ENCODE data around the gene UBXN11. TPM values are rescaled to one million over a fixed set of nuclear protein-coding genes. Genes with fewer than 3 reads are reported as not detected.

Gene UBXN11
- total RNA-seq, 2 donors from 2014 or later, result 13.2 to 18.1 TPM

DNA sequence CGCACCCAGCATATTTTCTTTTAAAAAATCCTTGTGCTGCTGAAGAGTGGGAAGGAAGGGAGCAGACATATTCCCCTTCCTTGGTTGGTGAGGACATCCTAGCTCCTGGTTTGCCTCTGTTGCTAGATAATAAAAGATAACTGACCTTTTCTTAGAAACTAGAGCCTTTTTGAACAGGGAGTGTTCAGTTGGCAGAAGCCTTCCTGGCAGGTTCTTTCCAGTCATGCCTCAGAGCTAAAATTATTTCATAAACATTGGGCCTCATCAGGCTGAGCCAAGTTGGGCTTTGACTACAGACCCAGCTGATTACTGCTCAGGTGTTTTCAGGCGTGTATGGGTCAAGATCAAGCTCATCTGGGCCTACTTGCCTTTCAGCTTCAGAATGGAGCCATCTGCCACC is 49.2 kb downstream of the UBXN11 start:
- WGBS, result 91% methylated on average over 2 of the region's 2 CpGs
- intact Hi-C loops (cut with DNase I), result no loop called here

GRCh38 chr1:26254404-26254803 is 52.0 kb downstream of the UBXN11 start:
- Histone ChIP-seq H3K27me3 (replicated peaks; ENCODE audit: insufficient read depth) (no peaks in the 10 kb centered on the region), H3K36me3 (no peaks in the 10 kb centered on the region), H3K4me3 (no peak overlapping the region), H3K9me3 (no peaks in the 10 kb centered on the region), H3K27ac (no peak overlapping the region), H3K4me1 (replicated peaks) (no peaks in the 10 kb centered on the region)
- TF ChIP-seq POLR2AphosphoS5 (IDR thresholded peaks at IDR 0.05) (no peak), CTCF (IDR thresholded peaks at IDR 0.05) (no peak), POLR2A (IDR thresholded peaks at IDR 0.05) (no peak)
- intact Hi-C loops (cut with DNase I), result no loop called here
- no peak for DNase-seq (ENCODE audit: low spot score)
- 63% methylated on average over 3 of the region's 3 CpGs for WGBS

More for the DNA sequence above, 49.2 kb downstream of the UBXN11 start:
- H3K27me3 ChIP-seq (replicated peaks; ENCODE audit: insufficient read depth), result no peaks in the 10 kb centered on the region
- H3K36me3 ChIP-seq, result no peaks in the 10 kb centered on the region
- no peak for DNase-seq (ENCODE audit: low spot score)
- TF ChIP-seq POLR2AphosphoS5 (IDR thresholded peaks at IDR 0.05) (no peak), POLR2A (IDR thresholded peaks at IDR 0.05) (no peak), CTCF (IDR thresholded peaks at IDR 0.05) (no peak)
- no peak overlapping the region for H3K4me3 ChIP-seq
- no peaks in the 10 kb centered on the region for H3K9me3 ChIP-seq
- no peak overlapping the region for H3K27ac ChIP-seq
- no peaks in the 10 kb centered on the region for H3K4me1 ChIP-seq (replicated peaks)

DNA sequence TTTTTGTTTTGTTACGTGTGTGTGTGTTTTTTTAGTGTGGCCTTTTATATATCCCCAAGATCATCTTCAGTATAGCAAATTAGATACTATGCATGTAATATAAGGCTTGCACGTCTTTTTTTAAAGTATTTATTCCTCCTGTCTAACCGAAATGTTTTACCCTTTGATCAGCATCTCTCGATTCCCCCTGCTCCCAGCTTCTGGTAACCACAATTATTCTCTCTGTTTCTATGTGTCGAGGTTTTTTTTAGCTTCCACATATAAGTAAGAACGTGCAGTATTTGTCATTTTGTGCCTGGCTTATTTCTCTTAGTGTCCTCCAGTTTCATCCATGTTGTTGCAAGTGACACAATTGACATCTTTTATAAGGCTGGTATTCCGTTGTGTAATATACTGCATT is 53.7 kb downstream of the UBXN11 start:
- DNase-seq (ENCODE audit: low spot score), result no peak
- no peaks in the 10 kb centered on the region for H3K27me3 ChIP-seq (replicated peaks; ENCODE audit: insufficient read depth)
- no peak overlapping the region for H3K27ac ChIP-seq
- no peak overlapping the region for H3K4me3 ChIP-seq
- no peak for TF ChIP-seq POLR2A (IDR thresholded peaks at IDR 0.05)
- no peak for TF ChIP-seq POLR2AphosphoS5 (IDR thresholded peaks at IDR 0.05)
- TF ChIP-seq CTCF (IDR thresholded peaks at IDR 0.05), result no peak
- intact Hi-C loops (cut with DNase I), result no loop called here
- 76% methylated on average over 7 of the region's 7 CpGs for WGBS
- H3K9me3 ChIP-seq, result no peaks in the 10 kb centered on the region
- no peaks in the 10 kb centered on the region for H3K36me3 ChIP-seq
- H3K4me1 ChIP-seq (replicated peaks), result no peaks in the 10 kb centered on the region

DNA sequence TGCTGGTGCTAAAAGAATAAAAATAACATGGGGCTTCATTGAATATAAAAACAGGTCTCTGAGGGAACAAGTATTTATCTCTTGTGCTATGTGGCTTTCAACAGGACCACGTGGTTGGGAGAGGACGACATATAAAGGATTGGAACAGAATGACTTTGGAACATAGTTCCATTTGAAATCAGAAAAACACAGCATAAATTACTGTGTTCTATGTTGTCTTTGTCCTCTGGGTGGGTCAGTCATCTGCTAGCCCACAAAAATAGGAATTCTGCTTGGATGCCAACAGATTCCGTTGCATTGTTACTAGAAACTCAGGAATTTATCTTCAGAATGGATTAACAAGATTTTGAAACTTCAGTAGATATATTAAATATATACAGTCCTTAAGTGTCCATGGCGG is 66.5 kb downstream of the UBXN11 start:
- no peaks in the 10 kb centered on the region for H3K36me3 ChIP-seq
- DNase-seq (ENCODE audit: low spot score), result no peak
- no peak overlapping the region for H3K4me3 ChIP-seq
- WGBS, result 88% methylated on average over 4 of the region's 4 CpGs
- H3K27ac ChIP-seq, result no peak overlapping the region
- TF ChIP-seq CTCF (IDR thresholded peaks at IDR 0.05) (no peak), POLR2AphosphoS5 (IDR thresholded peaks at IDR 0.05) (no peak), POLR2A (IDR thresholded peaks at IDR 0.05) (no peak)
- H3K27me3 ChIP-seq (replicated peaks; ENCODE audit: insufficient read depth), result no peaks in the 10 kb centered on the region
- no peaks in the 10 kb centered on the region for H3K4me1 ChIP-seq (replicated peaks)
- intact Hi-C loops (cut with DNase I), result no loop called here
- no peaks in the 10 kb centered on the region for H3K9me3 ChIP-seq

DNA sequence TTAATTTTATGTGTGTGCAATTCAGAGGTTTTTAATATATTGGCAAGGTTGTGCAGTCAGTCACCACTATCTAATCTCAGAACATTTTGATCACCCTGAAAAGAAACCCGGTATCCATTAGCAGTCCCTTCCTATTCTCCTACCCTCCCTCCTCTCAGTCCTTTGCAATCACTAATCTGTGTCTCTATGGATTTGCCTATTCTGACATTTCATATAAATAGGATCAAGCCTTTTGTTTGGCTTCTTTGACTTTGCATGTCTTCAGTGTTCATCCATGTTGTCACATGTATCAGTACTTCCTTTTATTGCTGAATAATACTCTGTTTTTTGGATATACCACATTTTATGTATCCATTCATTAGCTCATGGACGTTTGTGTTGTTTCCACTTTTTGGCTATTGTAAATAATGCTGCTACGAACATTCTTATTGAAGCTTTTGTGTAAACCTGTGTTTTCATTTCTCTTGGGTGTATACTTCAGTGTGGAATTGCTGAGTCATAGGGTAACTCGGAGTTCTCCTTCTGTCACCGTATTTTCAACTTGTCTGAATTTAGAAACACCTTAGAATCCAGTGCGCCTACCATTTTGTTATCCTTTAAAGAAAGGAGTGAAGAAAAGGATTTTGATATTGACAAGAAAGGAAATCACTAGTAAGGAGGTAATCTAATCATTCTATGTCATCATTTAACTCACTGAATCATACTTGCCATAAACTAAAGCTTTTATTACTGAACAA is 69.0 kb downstream of the UBXN11 start:
- WGBS, result 81% methylated on average over 6 of the region's 6 CpGs
- intact Hi-C loops (cut with DNase I), result no loop called here

More for the DNA sequence above, 69.0 kb downstream of the UBXN11 start:
- no peaks in the 10 kb centered on the region for H3K4me1 ChIP-seq (replicated peaks)
- H3K4me3 ChIP-seq, result no peak overlapping the region
- H3K9me3 ChIP-seq, result no peaks in the 10 kb centered on the region
- no peaks in the 10 kb centered on the region for H3K36me3 ChIP-seq
- no peak for TF ChIP-seq POLR2A (IDR thresholded peaks at IDR 0.05)
- no peak for TF ChIP-seq POLR2AphosphoS5 (IDR thresholded peaks at IDR 0.05)
- TF ChIP-seq CTCF (IDR thresholded peaks at IDR 0.05), result no peak
- DNase-seq (ENCODE audit: low spot score), result no peak
- no peak overlapping the region for H3K27ac ChIP-seq
- no peaks in the 10 kb centered on the region for H3K27me3 ChIP-seq (replicated peaks; ENCODE audit: insufficient read depth)
